Muscle layer of duodenum (tissue), 2 donors: Measurements from ENCODE around the gene DEFB119.
"Not testable (repeated sequence)": the region's sequence is repeated elsewhere in the genome, so short reads cannot be mapped to it uniquely, and the experiment has no call there.

Experiments
- H3K27ac ChIP-seq: one replicate; pipeline ENCODE4 v1.7.0; 2013; ENCODE audit warnings: mild to moderate bottlenecking, low read length
- H3K27me3 ChIP-seq: one replicate; pipeline ENCODE4 v1.7.0; 2013; ENCODE audit warnings: low read depth, mild to moderate bottlenecking, control low read depth, low read length
- H3K36me3 ChIP-seq, 2 donors: one replicate each; pipeline ENCODE4 v1.7.0; 2013; ENCODE audit warnings: low read length in 2 of 2, control low read depth in 1 of 2, mild to moderate bottlenecking in 1 of 2; ENCODE audit not compliant: insufficient read depth in 2 of 2, control insufficient read depth in 1 of 2
- H3K4me1 ChIP-seq, 2 donors: one replicate each; pipeline ENCODE4 v1.7.0; 2013; ENCODE audit warnings: low read length in 2 of 2, mild to moderate bottlenecking in 2 of 2, control low read depth in 1 of 2, moderate library complexity in 1 of 2; ENCODE audit not compliant: insufficient read depth in 2 of 2, control insufficient read depth in 1 of 2
- H3K4me3 ChIP-seq, 2 donors: one replicate each; pipeline ENCODE4 v1.7.0; 2013; ENCODE audit warnings: low read length in 2 of 2, low read depth in 1 of 2, mild to moderate bottlenecking in 1 of 2
- H3K9me3 ChIP-seq, 2 donors: one replicate each; pipeline ENCODE4 v1.7.0; 2013; ENCODE audit warnings: low read length in 2 of 2, control low read depth in 1 of 2, mild to moderate bottlenecking in 1 of 2; ENCODE audit not compliant: control insufficient read depth in 1 of 2
- donor health status: healthy.

The DEFB119 gene

DNA sequence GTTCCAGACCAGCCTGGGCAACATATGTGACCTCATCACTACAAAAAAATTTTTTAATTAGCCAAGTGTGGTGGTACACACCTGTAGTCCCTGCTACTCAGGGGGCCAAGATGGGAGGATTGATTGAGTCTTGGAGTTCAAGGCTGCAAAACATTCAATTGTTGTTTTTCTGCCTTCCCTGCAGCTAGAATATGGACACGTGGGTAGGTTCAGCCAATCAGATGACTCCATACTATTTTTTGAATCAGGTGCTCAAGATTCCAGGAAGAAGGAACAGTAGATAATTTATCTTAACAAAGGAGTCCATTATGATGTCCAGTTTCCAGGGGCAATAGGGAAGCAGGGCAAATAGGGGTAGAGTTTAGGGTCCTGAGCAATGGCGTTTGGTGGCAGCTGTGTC, 2.4 kb upstream of the DEFB119 start:
- Histone ChIP-seq H3K4me3 (no peak overlapping the region), H3K9me3 (no peaks in the 10 kb centered on the region), H3K27me3 (no peaks in the 10 kb centered on the region), H3K4me1 (no peaks in the 10 kb centered on the region), H3K36me3 (no peaks in the 10 kb centered on the region), H3K27ac (no peak overlapping the region)

DNA sequence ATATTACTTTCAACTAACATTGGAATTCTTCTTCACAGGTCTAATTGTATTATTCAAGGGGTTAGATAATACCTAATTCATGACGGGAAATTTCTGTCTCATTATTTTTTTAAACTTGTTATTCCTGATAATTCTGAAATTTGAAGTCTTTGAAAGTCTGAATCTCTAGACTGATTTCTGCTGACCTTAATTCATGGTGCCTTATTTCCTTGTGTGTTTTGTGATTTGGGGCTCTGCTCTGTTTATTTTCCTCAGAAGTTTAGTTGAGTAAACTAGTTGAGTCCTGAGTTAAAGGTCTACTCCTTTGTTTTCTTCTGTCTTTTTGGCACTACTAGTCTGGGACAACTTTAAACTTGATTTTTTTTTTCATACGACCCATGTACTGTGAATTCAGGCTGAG, 16.0 kb downstream of the DEFB119 start:
- H3K27me3 ChIP-seq: no peaks in the 10 kb centered on the region
- H3K9me3 ChIP-seq: peaks cover 3 to 5% of the 10 kb centered on the region in 2 donors
- no peaks in the 10 kb centered on the region for H3K36me3 ChIP-seq
- no peak overlapping the region for H3K4me3 ChIP-seq
- no peaks in the 10 kb centered on the region for H3K4me1 ChIP-seq
- no peak overlapping the region for H3K27ac ChIP-seq

DNA sequence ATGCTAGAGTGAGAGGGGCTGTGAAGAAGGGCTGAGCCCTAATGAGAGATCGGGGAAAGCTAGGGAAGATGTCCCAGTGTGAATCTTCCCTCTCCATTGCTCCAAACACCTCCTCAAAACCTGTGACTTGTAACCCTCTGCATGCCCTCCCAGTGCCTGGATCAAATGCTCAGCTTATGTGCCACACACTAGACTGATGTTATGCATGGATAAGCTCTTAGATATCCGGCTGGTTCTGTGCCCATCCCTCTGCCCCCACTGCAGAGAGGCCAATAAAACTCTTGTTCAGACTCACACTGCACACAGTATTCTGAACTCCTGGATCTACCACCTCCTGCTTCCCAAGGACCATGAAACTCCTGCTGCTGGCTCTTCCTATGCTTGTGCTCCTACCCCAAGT, 22.1 kb downstream of the DEFB119 start, which contains the start of gene DEFB118:
Gene DEFB118 (plus strand): TSS at position 301 of the 400 bp plus-strand sequence. CDS start 50 bp downstream, at position 351.
- no peak within 1 kb of the TSS for H3K27ac ChIP-seq
- no peaks in the 10 kb centered on the region for H3K27me3 ChIP-seq
- peaks cover 2 to 6% of the 10 kb centered on the region in 2 donors for H3K9me3 ChIP-seq
- H3K4me3 ChIP-seq: no peak within 1 kb of the TSS
- H3K36me3 ChIP-seq: no peaks in the 10 kb centered on the region
- no peaks in the 10 kb centered on the region for H3K4me1 ChIP-seq

DNA sequence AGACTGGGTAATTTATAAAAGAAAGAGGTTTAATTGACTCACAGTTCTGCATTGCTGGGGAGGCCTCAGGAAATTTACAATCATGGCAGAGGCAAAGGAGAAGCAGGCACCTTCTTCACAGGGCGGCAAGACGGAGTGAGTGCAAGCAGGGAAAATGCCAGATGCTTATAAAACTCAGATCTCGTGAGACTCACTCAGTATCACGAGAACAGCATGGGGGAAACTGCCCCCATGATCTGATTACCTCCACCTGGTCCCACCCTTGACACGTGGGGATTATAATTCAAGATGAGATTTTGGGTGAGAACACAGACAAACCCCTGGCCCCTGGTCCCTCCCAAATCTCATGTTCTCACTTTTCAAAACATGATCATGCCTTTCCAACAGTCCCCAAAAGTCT, 26.1 kb downstream of the DEFB119 start:
- H3K27me3 ChIP-seq, H3K27ac ChIP-seq, H3K4me1 ChIP-seq, H3K4me3 ChIP-seq, H3K36me3 ChIP-seq, H3K9me3 ChIP-seq: not testable (repeated sequence)

DNA sequence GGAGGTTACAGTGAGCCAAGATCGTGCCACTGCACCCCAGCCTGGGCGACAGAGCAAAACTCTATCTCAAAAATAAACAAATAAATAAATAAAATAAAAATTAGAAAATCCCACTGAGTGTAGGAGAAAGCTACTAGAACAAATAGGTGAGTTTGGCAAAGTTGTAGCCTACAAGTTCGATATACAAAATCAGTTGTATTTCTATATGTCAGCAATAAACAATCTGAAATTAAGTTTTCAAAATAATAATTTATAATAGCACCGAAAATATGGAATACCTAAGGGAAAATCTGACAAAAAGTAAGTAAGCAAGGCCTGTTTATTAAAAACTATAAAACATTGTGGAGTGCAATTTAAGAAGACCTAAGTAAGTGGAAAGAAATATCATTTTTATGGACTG, 27.1 kb downstream of the DEFB119 start:
- H3K27ac ChIP-seq: no peak overlapping the region
- H3K9me3 ChIP-seq: peaks cover 2 to 4% of the 10 kb centered on the region in 2 donors
- H3K36me3 ChIP-seq: no peaks in the 10 kb centered on the region
- no peaks in the 10 kb centered on the region for H3K4me1 ChIP-seq
- H3K27me3 ChIP-seq: no peaks in the 10 kb centered on the region
- H3K4me3 ChIP-seq: no peak overlapping the region

DNA sequence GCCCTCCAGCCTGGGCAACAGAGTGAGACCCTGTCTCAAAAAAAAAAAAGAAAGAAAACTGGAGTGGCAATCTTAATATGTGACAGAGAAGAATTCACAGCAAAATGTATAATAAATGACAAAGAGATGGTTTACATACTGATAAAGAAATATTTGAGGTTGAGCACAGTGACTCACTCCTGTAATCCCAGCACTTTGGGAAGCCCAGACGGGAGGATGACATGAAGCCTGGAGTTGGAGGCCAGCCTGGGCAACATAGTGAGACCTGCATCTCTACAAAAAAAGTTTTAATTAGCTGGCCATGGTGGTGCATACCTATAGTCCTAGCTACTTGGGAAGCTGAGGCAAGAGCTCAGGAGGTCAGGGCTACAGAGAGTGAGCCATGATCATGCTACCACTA, 34.4 kb downstream of the DEFB119 start:
- no peak overlapping the region for H3K27ac ChIP-seq
- no peak overlapping the region for H3K4me3 ChIP-seq
- H3K9me3 ChIP-seq: peaks cover 0 to 2% of the 10 kb centered on the region in 2 donors
- no peaks in the 10 kb centered on the region for H3K4me1 ChIP-seq
- no peaks in the 10 kb centered on the region for H3K36me3 ChIP-seq
- H3K27me3 ChIP-seq: no peaks in the 10 kb centered on the region

DNA sequence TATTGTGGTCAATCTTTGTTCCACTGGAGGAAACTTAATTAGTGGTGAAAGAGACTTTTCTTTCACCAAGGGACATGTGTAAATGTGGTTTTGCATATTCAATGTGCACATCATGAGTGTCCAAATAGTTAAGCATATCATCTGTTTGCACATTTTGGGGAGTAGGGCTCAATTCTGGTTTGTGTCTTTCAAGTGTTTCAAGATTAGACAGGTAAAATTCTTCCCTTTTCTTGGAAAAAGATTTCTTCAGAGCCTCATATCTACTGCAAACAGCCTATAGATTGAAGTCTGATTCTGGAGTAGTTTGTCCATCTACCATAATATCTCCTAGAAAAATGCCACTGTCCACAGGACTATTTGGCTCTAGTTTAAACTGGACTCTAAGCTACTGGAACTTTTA, 48.9 kb downstream of the DEFB119 start:
- Histone ChIP-seq H3K4me1 (no peaks in the 10 kb centered on the region), H3K9me3 (peaks cover 0 to 6% of the 10 kb centered on the region in 2 donors), H3K27ac (no peak overlapping the region), H3K4me3 (no peak overlapping the region), H3K27me3 (no peaks in the 10 kb centered on the region), H3K36me3 (no peaks in the 10 kb centered on the region)

DNA sequence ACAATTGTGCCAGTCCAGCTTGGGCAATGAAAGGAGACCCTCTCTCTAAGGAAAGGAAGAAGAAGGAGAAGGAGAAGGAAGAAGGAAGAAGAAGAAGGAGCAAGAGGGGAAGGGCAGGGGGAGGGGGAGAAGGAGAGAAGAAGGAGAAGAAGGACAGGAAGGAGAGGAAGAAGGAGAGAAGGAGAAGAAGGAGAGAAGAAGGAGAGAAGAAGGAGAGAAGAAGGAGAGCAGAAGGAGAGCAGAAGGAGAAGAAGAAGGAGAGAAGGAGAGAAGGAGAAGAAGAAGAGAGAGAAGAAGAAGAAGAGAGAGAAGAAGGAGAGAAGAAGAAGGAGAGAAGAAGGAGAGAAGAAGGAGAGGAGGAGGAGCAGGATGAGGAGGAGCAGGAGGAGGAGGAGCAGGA, 59.5 kb downstream of the DEFB119 start:
- Histone ChIP-seq H3K9me3 (peaks cover 0 to 14% of the 10 kb centered on the region in 2 donors), H3K4me1 (no peaks in the 10 kb centered on the region), H3K27me3 (no peaks in the 10 kb centered on the region), H3K36me3 (no peaks in the 10 kb centered on the region), H3K27ac (no peak overlapping the region), H3K4me3 (no peak overlapping the region)
